Measurements from ENCODE around the gene GGN. TPM values are rescaled to one million over a fixed set of nuclear protein-coding genes. Genes with fewer than 3 reads are reported as not detected.
A peak's percentile ranks its signal among the peaks of the same experiment; 100 is the strongest.
"Not testable (repeated sequence)": the region's sequence is repeated elsewhere in the genome, so short reads cannot be mapped to it uniquely, and the experiment has no call there.

Gene GGN
- total RNA-seq, 2 experiments from 2014 or later: not detected

DNA sequence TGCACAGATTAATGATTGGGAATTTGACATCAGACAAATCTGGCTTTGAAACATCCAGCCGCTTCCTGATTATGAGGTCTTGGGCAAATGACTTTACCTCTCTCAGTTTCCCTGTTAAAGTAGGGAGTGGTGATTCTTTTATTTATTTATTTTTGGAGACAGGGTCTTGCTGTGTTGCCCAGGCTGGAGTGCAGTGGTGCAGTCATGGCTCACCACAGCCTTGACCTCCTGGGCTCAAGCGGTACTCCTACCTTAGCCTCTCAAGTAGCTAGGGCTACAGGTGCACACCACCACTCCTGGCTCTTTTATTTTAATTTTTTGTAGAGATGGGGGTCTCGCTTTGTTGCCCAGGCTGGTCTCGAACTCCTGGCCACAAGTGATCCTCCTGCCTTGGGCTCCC lies 10.8 kb downstream of the GGN start:
- ATAC-seq (ENCODE audit: low read depth) (no peak), DNase-seq (no peak)
- no peaks in the 10 kb centered on the region for H3K9me3 Mint-ChIP-seq
- H3K4me1 Mint-ChIP-seq: peaks cover 23% of the 10 kb centered on the region
- H3K36me3 Mint-ChIP-seq: peaks cover 28% of the 10 kb centered on the region
- H3K27ac Mint-ChIP-seq: no peak overlapping the region
- no peak overlapping the region for H3K4me3 Mint-ChIP-seq
- peaks cover 2% of the 10 kb centered on the region for H3K27me3 Mint-ChIP-seq
- POLR2A ChIA-PET: interaction anchor here (1.0 to 1.5 kb wide), 2 partner anchors 11 to 17 kb away, joined by 3 to 4 read pairs; partner anchors contain the start of gene GGN

DNA sequence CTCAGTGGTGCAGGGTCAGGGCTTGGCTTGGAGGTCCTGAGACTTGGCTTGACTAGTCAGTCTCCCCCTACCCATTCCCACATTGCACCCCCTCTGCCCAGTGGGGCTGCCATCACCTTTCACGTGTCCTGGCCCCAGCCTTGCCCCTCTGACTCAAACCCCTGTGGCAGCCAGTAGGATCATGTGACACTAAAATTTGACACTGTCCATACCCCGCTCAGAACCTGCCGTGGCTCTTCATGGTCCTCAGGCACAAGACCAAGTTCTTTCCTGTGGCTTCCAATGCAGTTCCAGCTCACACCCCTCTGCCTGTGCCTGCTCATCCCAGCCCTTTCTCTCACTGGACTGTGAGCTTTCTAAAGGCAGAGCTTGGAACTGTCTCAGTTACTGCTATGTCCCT lies 11.3 kb downstream of the GGN start:
- Mint-ChIP-seq H3K4me3 (peak overlapping the region; percentile 99), H3K27ac (peak overlapping the region; percentile 37)

DNA sequence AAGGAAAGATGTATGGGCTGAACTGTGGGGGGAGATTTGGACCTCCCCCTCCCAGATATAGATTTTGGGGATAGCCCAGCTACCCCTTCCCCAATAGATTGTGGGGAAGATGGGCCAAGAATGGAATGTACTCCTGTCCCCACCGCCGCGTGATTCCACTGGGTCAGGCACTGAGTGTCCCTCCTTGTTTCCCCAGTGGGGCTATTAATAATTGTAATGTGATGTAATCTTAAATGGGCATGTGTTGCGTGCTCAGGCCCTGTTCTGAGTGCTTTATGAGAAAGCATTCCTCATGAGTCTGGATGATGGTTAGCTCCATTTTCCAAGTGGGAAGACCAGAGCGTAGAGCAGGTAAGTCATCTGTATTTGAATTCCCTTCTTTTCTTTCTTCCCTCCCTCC lies 12.1 kb downstream of the GGN start:
- H3K27me3 Mint-ChIP-seq: peaks cover 2% of the 10 kb centered on the region
- no peaks in the 10 kb centered on the region for H3K9me3 Mint-ChIP-seq
- H3K4me1 Mint-ChIP-seq: peaks cover 23% of the 10 kb centered on the region
- no peak overlapping the region for H3K27ac Mint-ChIP-seq
- peaks cover 20% of the 10 kb centered on the region for H3K36me3 Mint-ChIP-seq
- POLR2A ChIA-PET: interaction anchor here (1.1 to 2.1 kb wide), 2 partner anchors 8 to 12 kb away, joined by 5 to 7 read pairs; partner anchors contain the start of gene GGN
- peak overlapping the region; percentile 99 for H3K4me3 Mint-ChIP-seq
- ATAC-seq (ENCODE audit: low read depth) (no peak), DNase-seq (no peak)

More for the DNA sequence above, 11.3 kb downstream of the GGN start:
- no peaks in the 10 kb centered on the region for H3K9me3 Mint-ChIP-seq
- H3K4me1 Mint-ChIP-seq: peaks cover 23% of the 10 kb centered on the region
- POLR2A ChIA-PET: interaction anchor here (1.1 kb wide), 1 partner anchor 11 kb away, joined by 5 read pairs; the partner anchor contains the start of gene GGN
- H3K27me3 Mint-ChIP-seq: peaks cover 2% of the 10 kb centered on the region
- ATAC-seq (ENCODE audit: low read depth): no peak
- no peak for DNase-seq
- H3K36me3 Mint-ChIP-seq: peaks cover 24% of the 10 kb centered on the region

DNA sequence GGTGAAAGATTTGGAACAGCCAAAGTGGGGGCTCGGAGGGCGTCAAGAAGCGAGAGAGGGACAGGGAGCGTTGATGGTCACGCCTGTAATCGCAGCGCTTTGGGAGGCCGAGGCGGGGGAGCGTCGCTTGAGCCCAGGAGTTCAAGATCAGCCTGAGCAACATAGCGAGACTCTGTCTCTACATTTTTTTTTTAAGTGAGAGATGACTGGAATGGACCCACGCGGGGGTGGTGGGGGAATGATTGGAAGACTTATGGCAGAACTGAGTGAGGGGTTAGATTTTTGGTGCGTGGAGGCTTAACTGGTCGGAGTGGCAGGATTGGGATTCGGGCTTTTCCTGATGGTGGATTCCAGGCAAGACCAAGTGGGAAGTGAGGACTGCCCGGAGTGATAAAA lies 12.7 kb downstream of the GGN start:
- Mint-ChIP-seq H3K27ac (peak overlapping the region; percentile 98), H3K4me1 (peaks cover 23% of the 10 kb centered on the region)

GRCh38 chr19:38374332-38375097 lies 13.3 kb downstream of the GGN start, which contains the start of gene PSMD8:
TSS of gene PSMD8 (plus strand) at chr19:38374571. CDS start at chr19:38374602, 31 bp downstream.
- Mint-ChIP-seq H3K27me3 (peaks cover 2% of the 10 kb centered on the region), H3K27ac (peak within 1 kb of the TSS; percentile 98), H3K4me1 (peaks cover 23% of the 10 kb centered on the region), H3K36me3 (peaks cover 18% of the 10 kb centered on the region), H3K9me3 (no peaks in the 10 kb centered on the region), H3K4me3 (peak within 1 kb of the TSS; percentile 99)
- POLR2A ChIA-PET: interaction anchor here (0.6 to 2.1 kb wide), 29 partner anchors 10 to 556 kb away, joined by 3 to 26 read pairs (median 4); partner anchors contain the start of genes CATSPERG, EIF3K, FAM98C and GGN
- ATAC-seq (ENCODE audit: low read depth) (peak; percentile 97), DNase-seq (peak; percentile 98)

More for the DNA sequence above, 12.7 kb downstream of the GGN start:
- DNase-seq (no peak), ATAC-seq (ENCODE audit: low read depth) (no peak)
- Mint-ChIP-seq H3K4me3 (peak overlapping the region; percentile 99), H3K27me3 (peaks cover 2% of the 10 kb centered on the region), H3K9me3 (no peaks in the 10 kb centered on the region), H3K36me3 (peaks cover 20% of the 10 kb centered on the region)
- POLR2A ChIA-PET: interaction anchor here (0.8 to 2.1 kb wide), 12 partner anchors 9 to 525 kb away, joined by 3 to 26 read pairs (median 6); partner anchors contain the start of genes CATSPERG, EIF3K, FAM98C and GGN

DNA sequence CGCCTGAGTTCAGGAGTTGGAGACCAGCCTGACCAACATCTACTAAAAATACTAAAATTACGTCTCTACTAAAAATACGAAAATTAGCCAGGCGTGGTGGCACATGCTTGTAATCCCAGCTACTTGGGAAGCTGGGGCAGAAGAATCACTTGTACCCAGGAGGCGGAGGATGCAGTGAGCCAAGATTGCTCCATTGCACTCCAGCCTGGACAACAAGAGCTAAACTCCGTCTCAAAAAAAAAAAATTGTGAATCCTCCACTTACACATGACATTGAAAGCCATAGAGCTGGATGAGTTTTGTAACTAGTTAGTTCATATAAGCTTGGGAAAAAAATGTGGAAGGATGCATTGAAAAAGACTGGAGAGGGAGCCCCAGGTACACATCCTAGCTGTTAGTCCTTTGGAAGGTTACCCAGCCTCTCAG lies 13.9 kb downstream of the GGN start:
- Mint-ChIP-seq H3K4me1 (peaks cover 22% of the 10 kb centered on the region), H3K27me3 (peaks cover 2% of the 10 kb centered on the region), H3K36me3 (peaks cover 15% of the 10 kb centered on the region), H3K4me3 (peak overlapping the region; percentile 99), H3K27ac (peak overlapping the region; percentile 98), H3K9me3 (no peaks in the 10 kb centered on the region)
- POLR2A ChIA-PET: interaction anchor here (0.5 to 2.1 kb wide), 28 partner anchors 10 to 557 kb away, joined by 3 to 26 read pairs (median 4); partner anchors contain the start of genes CATSPERG, EIF3K, FAM98C and GGN
- DNase-seq (no peak), ATAC-seq (ENCODE audit: low read depth) (no peak)

GRCh38 chr19:38371081-38371480 lies 16.8 kb downstream of the GGN start:
- no peak overlapping the region for H3K27ac Mint-ChIP-seq
- POLR2A ChIA-PET: no interaction called here
- H3K36me3 Mint-ChIP-seq: peaks cover 8% of the 10 kb centered on the region
- ATAC-seq (ENCODE audit: low read depth): no peak
- DNase-seq: no peak
- no peak overlapping the region for H3K4me3 Mint-ChIP-seq
- no peaks in the 10 kb centered on the region for H3K9me3 Mint-ChIP-seq
- H3K27me3 Mint-ChIP-seq: peaks cover 2% of the 10 kb centered on the region
- peaks cover 14% of the 10 kb centered on the region for H3K4me1 Mint-ChIP-seq

DNA sequence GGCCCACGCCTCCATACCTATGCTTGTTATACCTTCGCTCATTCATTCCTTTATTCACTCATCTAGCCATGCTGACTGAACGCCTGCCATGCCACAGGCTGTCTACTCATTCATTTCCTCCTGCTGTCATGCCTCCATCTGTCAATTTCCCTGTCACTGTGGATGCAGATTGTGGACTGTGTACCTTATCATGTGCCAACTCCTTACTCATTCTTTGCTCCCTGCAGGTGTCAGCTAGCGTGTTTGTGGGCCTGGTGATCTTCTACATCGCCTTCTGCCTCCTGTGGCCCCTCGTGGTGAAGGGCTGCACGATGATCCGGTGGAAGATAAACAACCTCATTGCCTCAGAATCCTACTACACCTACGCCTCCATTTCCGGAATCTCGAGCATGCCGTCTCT lies 17.5 kb downstream of the GGN start:
- no peaks in the 10 kb centered on the region for H3K9me3 Mint-ChIP-seq
- H3K27me3 Mint-ChIP-seq: peaks cover 2% of the 10 kb centered on the region
- POLR2A ChIA-PET: no interaction called here
- H3K4me3 Mint-ChIP-seq: no peak overlapping the region
- DNase-seq: no peak
- no peak overlapping the region for H3K27ac Mint-ChIP-seq
- peaks cover 9% of the 10 kb centered on the region for H3K4me1 Mint-ChIP-seq
- H3K36me3 Mint-ChIP-seq: peaks cover 7% of the 10 kb centered on the region
- no peak for ATAC-seq (ENCODE audit: low read depth)

- no peak overlapping the region for H3K4me3 Mint-ChIP-seq
- peaks cover under 1% of the 10 kb centered on the region for H3K36me3 Mint-ChIP-seq
- no peaks in the 10 kb centered on the region for H3K9me3 Mint-ChIP-seq
- POLR2A ChIA-PET: interaction anchor here (0.5 kb wide), 1 partner anchor 468 kb away, joined by 3 read pairs; no protein-coding TSS in a partner anchor
- H3K27me3 Mint-ChIP-seq: peaks cover 2% of the 10 kb centered on the region
- H3K27ac Mint-ChIP-seq: no peak overlapping the region
- DNase-seq (no peak), ATAC-seq (ENCODE audit: low read depth) (no peak)
- peaks cover 4% of the 10 kb centered on the region for H3K4me1 Mint-ChIP-seq
Observed at GRCh38 chr19:38369584-38369983, 18.2 kb downstream of the GGN start.

- no peak for DNase-seq
- Mint-ChIP-seq H3K9me3 (no peaks in the 10 kb centered on the region), H3K27ac (no peak overlapping the region), H3K27me3 (no peaks in the 10 kb centered on the region), H3K4me1 (no peaks in the 10 kb centered on the region), H3K4me3 (no peak overlapping the region), H3K36me3 (no peaks in the 10 kb centered on the region)
- POLR2A ChIA-PET: no interaction called here
- no peak for ATAC-seq (ENCODE audit: low read depth)
Observed at GRCh38 chr19:38367041-38367440, 20.8 kb downstream of the GGN start.

GRCh38 chr19:38362946-38363688 lies 24.7 kb downstream of the GGN start:
- Mint-ChIP-seq H3K27me3 (peaks cover 31% of the 10 kb centered on the region), H3K4me3 (peak overlapping the region; percentile 89), H3K4me1 (peaks cover 10% of the 10 kb centered on the region)
- not testable (repeated sequence) for ATAC-seq (ENCODE audit: low read depth); DNase-seq; H3K27ac Mint-ChIP-seq; H3K36me3 Mint-ChIP-seq; H3K9me3 Mint-ChIP-seq
- POLR2A ChIA-PET: interaction anchor here (1.0 to 1.2 kb wide), 3 partner anchors 11 to 40 kb away, joined by 3 to 6 read pairs (median 5); partner anchors contain the start of genes FAM98C and PSMD8

- H3K27ac Mint-ChIP-seq: peak overlapping the region; percentile 73
- no peaks in the 10 kb centered on the region for H3K36me3 Mint-ChIP-seq
- H3K4me1 Mint-ChIP-seq: peaks cover 10% of the 10 kb centered on the region
- H3K27me3 Mint-ChIP-seq: peaks cover 35% of the 10 kb centered on the region
- POLR2A ChIA-PET: interaction anchor here (1.0 to 1.3 kb wide), 4 partner anchors 12 to 41 kb away, joined by 3 to 6 read pairs (median 4); partner anchors contain the start of genes FAM98C, GGN and PSMD8
- no peaks in the 10 kb centered on the region for H3K9me3 Mint-ChIP-seq
- ATAC-seq (ENCODE audit: low read depth) (peak; percentile 75), DNase-seq (peak; percentile 87)
- H3K4me3 Mint-ChIP-seq: peak overlapping the region; percentile 89
Observed at GRCh38 chr19:38362076-38362945, 25.5 kb downstream of the GGN start.

Data from activated naive CD8-positive, alpha-beta T cell treated with anti-CD3 and anti-CD28 coated beads, Interleukin-2, amount 10 ng/mL, durations not matched to agents 7 days and 5 days (primary cell).